ENCODE measurements around the gene UBTF. TPM values are rescaled to one million over a fixed set of nuclear protein-coding genes. Genes with fewer than 3 reads are reported as not detected.

UBTF gene
- total RNA-seq, 1 donor from 2014 or later, result 101 TPM

- TF ChIP-seq CTCF (conservative IDR thresholded peaks at IDR 0.05), result no peak
These were observed 47.5 kb downstream of the UBTF start for GRCh38 chr17:44171931-44172455.

GRCh38 chr17:44170499-44171201 lies 48.8 kb downstream of the UBTF start, which contains the start of gene ASB16:
ASB16 (plus strand) TSS chr17:44170704; CDS start chr17:44170790, 86 bp downstream.
- Mint-ChIP-seq H3K4me1 (ENCODE audit: unreplicated experiment) (peaks cover 15% of the 10 kb centered on the region), H3K36me3 (peaks cover 3% of the 10 kb centered on the region), H3K27me3 (no peaks in the 10 kb centered on the region), H3K4me3 (no peak within 1 kb of the TSS), H3K9me3 (no peaks in the 10 kb centered on the region), H3K27ac (no peak within 1 kb of the TSS)
- no peak for TF ChIP-seq CTCF (conservative IDR thresholded peaks at IDR 0.05)
- DNase-seq (ENCODE audit: extremely low spot score, unreplicated experiment), result no peak

More at GRCh38 chr17:44171931-44172455, 47.5 kb downstream of the UBTF start:
- Mint-ChIP-seq H3K36me3 (peaks cover 4% of the 10 kb centered on the region), H3K9me3 (no peaks in the 10 kb centered on the region), H3K4me1 (ENCODE audit: unreplicated experiment) (peaks cover 15% of the 10 kb centered on the region), H3K4me3 (no peak overlapping the region), H3K27ac (no peak overlapping the region), H3K27me3 (no peaks in the 10 kb centered on the region)
- DNase-seq (ENCODE audit: extremely low spot score, unreplicated experiment), result no peak

GRCh38 chr17:44170135-44170498 lies 49.4 kb downstream of the UBTF start:
- no peak for TF ChIP-seq CTCF (conservative IDR thresholded peaks at IDR 0.05)
- no peaks in the 10 kb centered on the region for H3K36me3 Mint-ChIP-seq
- no peak overlapping the region for H3K4me3 Mint-ChIP-seq
- peaks cover 15% of the 10 kb centered on the region for H3K4me1 Mint-ChIP-seq (ENCODE audit: unreplicated experiment)
- no peaks in the 10 kb centered on the region for H3K9me3 Mint-ChIP-seq
- DNase-seq (ENCODE audit: extremely low spot score, unreplicated experiment), result no peak
- no peak overlapping the region for H3K27ac Mint-ChIP-seq
- no peaks in the 10 kb centered on the region for H3K27me3 Mint-ChIP-seq

- Mint-ChIP-seq H3K27ac (no peak overlapping the region), H3K9me3 (no peaks in the 10 kb centered on the region), H3K36me3 (no peaks in the 10 kb centered on the region), H3K4me1 (ENCODE audit: unreplicated experiment) (peaks cover 15% of the 10 kb centered on the region), H3K27me3 (no peaks in the 10 kb centered on the region), H3K4me3 (no peak overlapping the region)
- no peak for TF ChIP-seq CTCF (conservative IDR thresholded peaks at IDR 0.05)
- DNase-seq (ENCODE audit: extremely low spot score, unreplicated experiment), result no peak
These were observed 52.2 kb downstream of the UBTF start for GRCh38 chr17:44167181-44167861.

- Mint-ChIP-seq H3K9me3 (no peaks in the 10 kb centered on the region), H3K36me3 (peaks cover 2% of the 10 kb centered on the region), H3K4me3 (no peak overlapping the region), H3K27me3 (no peaks in the 10 kb centered on the region), H3K27ac (no peak overlapping the region), H3K4me1 (ENCODE audit: unreplicated experiment) (peaks cover 6% of the 10 kb centered on the region)
- TF ChIP-seq CTCF (conservative IDR thresholded peaks at IDR 0.05), result no peak
- DNase-seq (ENCODE audit: extremely low spot score, unreplicated experiment), result no peak
These were observed 55.0 kb downstream of the UBTF start for GRCh38 chr17:44164476-44164875.

Measured in type B pancreatic cell (in vitro differentiated cells).